Small intestine (tissue), 7 donors: ENCODE results near the gene MB. TPM values are rescaled to one million over a fixed set of nuclear protein-coding genes. Genes with fewer than 3 reads are reported as not detected.

Source experiments
- DNase-seq, 2 donors: peaks; one replicate each; pipeline versions ENCODE4 v3.0.0 to v3.0.0-alpha.2; 2013
- FAIRE-seq: peaks from 2 replicates; lab custom pipeline; 2012; peaks lifted over from hg19 to GRCh38; lab: Jason Lieb, UNC
- H3K27ac ChIP-seq, 3 donors: one replicate each; pipeline ENCODE4 v1.5.1; 2013; ENCODE audit warnings: low read length in 2 of 3, mild to moderate bottlenecking in 2 of 3, control low read depth in 1 of 3, inconsistent platforms in 1 of 3, low read depth in 1 of 3, moderate library complexity in 1 of 3
- H3K27me3 ChIP-seq, 3 donors: one replicate each; pipeline ENCODE4 v1.6.1; 2013; ENCODE audit warnings: low read length in 3 of 3, inconsistent platforms in 1 of 3; ENCODE audit not compliant: control insufficient read depth in 3 of 3, insufficient read depth in 3 of 3
- H3K36me3 ChIP-seq, 3 donors: one replicate each; pipeline ENCODE4 v1.6.1; 2013; ENCODE audit warnings: low read length in 3 of 3, inconsistent platforms in 1 of 3, low read depth in 1 of 3, mild to moderate bottlenecking in 1 of 3, moderate library complexity in 1 of 3; ENCODE audit not compliant: control insufficient read depth in 3 of 3, insufficient read depth in 2 of 3
- H3K4me1 ChIP-seq, 3 donors: one replicate each; pipeline ENCODE4 v1.6.1; 2013; ENCODE audit warnings: low read length in 2 of 3, inconsistent platforms in 1 of 3, low read depth in 1 of 3, mild to moderate bottlenecking in 1 of 3, moderate library complexity in 1 of 3; ENCODE audit not compliant: control insufficient read depth in 3 of 3, insufficient read depth in 2 of 3
- H3K4me3 ChIP-seq, 3 donors: one replicate each; pipeline ENCODE4 v1.5.1; 2013; ENCODE audit warnings: low read length in 3 of 3, control low read depth in 1 of 3, inconsistent platforms in 1 of 3, low read depth in 1 of 3, mild to moderate bottlenecking in 1 of 3, moderate library complexity in 1 of 3
- H3K9me3 ChIP-seq, 2 donors: one replicate each; pipeline ENCODE4 v1.6.1; 2013; ENCODE audit warnings: low read depth in 1 of 2, low read length in 1 of 2; ENCODE audit not compliant: control insufficient read depth in 2 of 2, insufficient read depth in 1 of 2
- WGBS, 3 donors: extraction: QIAGEN DNeasy Blood & Tissue Kit; methylation state at CpG; one replicate each; pipeline ENCODE4 v1.1.7; 2013; 5-methylcytosine and 5-hydroxymethylcytosine counted together
- polyA plus RNA-seq, 4 donors: library from polyadenylated mRNA; stranded (reverse) in 3 of 4; unstranded in 1 of 4; fragments of 200-250 nt in 3 of 4; fragments of 120-200 nt in 1 of 4; gene quantifications; one replicate each; pipeline versions ENCODE4 v1.2.1 to v1.2.3, GENCODE V29; 2013
- donor health status: healthy with polysubstance abuse.
- donor health status: control.
- donor health status: control.
- donor health status: Bipolar disorder and iron deficiency.
- donor health status: healthy.

Gene MB
- polyA plus RNA-seq, 4 donors, result 1.9 to 106 (median 45.4) TPM

DNA sequence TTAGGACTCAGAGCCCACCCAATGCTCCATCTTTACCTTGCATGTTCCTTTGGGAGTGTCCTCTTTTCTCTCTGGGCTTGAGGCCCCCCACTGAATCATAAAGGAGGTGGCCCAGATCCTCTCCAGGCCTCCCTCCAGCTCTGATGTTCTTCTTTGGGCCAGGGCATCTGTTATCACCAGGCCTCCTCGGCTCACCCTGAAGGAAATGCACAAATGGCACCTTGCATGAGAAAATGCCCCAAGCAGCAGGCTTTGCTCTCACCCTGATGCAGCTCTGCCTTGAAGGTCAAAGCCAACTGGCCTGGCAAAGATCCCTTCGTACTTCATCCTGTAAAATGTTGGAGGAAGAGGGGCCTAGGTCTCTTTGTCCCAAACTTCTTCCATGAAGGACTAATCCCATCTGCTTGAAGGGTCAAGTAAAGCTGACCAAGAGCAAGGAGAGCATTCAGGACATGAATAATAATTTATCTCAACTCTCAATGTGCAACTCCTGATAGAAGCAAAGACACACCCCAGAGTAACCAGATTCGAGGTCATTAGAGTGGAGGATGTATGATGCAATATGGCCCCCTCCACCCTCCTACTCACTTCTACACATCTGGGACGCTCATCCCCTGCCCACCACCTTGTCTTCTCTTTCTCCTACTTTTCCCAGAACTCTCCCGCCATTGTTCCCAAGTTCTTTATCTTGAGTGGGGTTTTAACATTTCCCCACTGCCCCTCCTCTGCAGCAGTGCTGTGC lies 40.6 kb upstream of the MB start:
- Histone ChIP-seq H3K36me3 (peaks cover 14 to 36% (median 23%) of the 10 kb centered on the region in 3 donors), H3K4me1 (peaks cover 11 to 23% (median 19%) of the 10 kb centered on the region in 3 donors), H3K9me3 (peaks cover 0 to 3% of the 10 kb centered on the region in 2 donors), H3K27me3 (no peaks in the 10 kb centered on the region), H3K4me3 (no peak overlapping the region), H3K27ac (peak overlapping the region in 1 of 3 donors; percentile 21)
- DNase-seq, result no peak
- WGBS, 3 donors, result 62 to 76% (median 72%) methylated on average over 5 of the region's 5 CpGs
- FAIRE-seq, result no peak

DNA sequence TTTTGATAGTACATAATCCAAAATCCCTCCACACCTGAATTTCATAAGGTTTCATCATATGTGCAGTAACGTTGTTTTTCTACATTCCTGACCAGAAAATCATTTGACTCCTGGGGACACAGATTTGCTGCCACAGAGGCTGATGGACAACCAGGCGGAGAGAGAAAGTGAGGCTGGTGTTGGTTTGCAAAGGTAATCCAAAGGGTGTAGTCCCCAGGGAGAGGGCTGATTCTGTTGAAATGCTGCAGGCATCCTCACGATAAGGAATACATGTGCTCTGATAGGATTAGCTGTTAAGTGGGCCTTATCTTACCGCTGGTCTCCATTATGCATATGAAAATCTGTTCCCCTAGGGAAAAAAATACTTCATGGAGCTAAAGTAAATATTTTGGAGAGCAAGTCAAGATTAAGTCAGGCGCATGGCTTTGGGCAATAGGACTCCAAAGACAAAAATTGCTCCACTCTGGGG lies 39.2 kb upstream of the MB start:
- H3K9me3 ChIP-seq, result peaks cover 0 to 3% of the 10 kb centered on the region in 2 donors
- peaks cover 7 to 14% (median 9%) of the 10 kb centered on the region in 3 donors for H3K4me1 ChIP-seq
- 82 to 89% (median 85%) methylated on average over 5 of the region's 5 CpGs for WGBS, 3 donors
- DNase-seq (no peak), FAIRE-seq (no peak)
- no peak overlapping the region for H3K4me3 ChIP-seq
- no peaks in the 10 kb centered on the region for H3K27me3 ChIP-seq
- H3K36me3 ChIP-seq, result peaks cover 14 to 36% (median 23%) of the 10 kb centered on the region in 3 donors
- no peak overlapping the region for H3K27ac ChIP-seq

DNA sequence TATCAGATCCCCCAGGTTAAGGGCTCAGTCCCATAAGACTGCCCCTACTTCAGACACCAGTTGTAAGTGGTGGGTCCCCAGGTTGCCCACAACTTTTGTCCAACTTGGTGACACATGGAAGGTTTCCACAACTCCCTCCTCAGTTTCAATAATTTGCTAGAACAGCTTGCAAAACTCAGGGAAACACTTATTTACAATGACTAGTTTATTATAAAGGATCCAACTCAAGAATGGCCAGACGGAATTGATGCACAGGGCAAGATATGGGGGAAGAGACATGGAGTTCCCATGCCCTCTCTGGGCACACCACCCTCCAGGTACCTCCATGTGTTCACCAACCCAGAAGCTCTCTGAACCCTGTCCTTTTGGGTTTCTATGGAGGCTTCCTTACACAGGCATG lies 36.7 kb upstream of the MB start:
- FAIRE-seq, result no peak
- no peak for DNase-seq
- no peak overlapping the region for H3K27ac ChIP-seq
- no peak overlapping the region for H3K4me3 ChIP-seq
- H3K4me1 ChIP-seq, result peaks cover 6 to 14% (median 9%) of the 10 kb centered on the region in 3 donors
- 80 to 87% (median 82%) methylated on average over 1 of the region's 1 CpG for WGBS, 3 donors
- H3K36me3 ChIP-seq, result peaks cover 11 to 27% (median 18%) of the 10 kb centered on the region in 3 donors
- H3K9me3 ChIP-seq, result peaks cover 0 to 3% of the 10 kb centered on the region in 2 donors
- no peaks in the 10 kb centered on the region for H3K27me3 ChIP-seq

DNA sequence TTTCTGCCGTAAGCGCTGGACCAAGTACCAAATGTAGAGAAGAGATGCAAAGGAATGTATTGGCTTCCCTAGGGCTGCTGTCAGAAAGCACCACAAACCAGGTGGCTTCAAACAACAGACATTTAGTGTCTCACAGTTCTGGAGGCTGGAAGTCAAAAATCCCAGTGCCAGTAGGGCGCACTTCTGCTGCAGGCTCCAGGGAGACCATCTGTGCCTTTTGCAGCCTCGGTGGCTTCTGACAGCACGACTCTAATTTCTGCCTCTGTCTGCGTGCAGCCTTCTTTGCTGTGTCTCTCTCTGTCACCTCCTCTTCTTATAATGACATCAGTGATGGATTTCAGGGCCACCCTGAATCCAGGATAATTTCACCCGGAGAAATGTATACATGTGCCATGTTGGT lies 34.0 kb upstream of the MB start:
- WGBS, 3 donors, result 91 to 100% (median 97%) methylated on average over 7 of the region's 7 CpGs
- Histone ChIP-seq H3K27me3 (no peaks in the 10 kb centered on the region), H3K4me3 (no peak overlapping the region), H3K4me1 (peaks cover 1 to 22% (median 15%) of the 10 kb centered on the region in 3 donors), H3K9me3 (peaks cover 0 to 3% of the 10 kb centered on the region in 2 donors), H3K36me3 (peaks cover 0 to 6% (median 5%) of the 10 kb centered on the region in 3 donors), H3K27ac (no peak overlapping the region)
- no peak for FAIRE-seq
- no peak for DNase-seq

DNA sequence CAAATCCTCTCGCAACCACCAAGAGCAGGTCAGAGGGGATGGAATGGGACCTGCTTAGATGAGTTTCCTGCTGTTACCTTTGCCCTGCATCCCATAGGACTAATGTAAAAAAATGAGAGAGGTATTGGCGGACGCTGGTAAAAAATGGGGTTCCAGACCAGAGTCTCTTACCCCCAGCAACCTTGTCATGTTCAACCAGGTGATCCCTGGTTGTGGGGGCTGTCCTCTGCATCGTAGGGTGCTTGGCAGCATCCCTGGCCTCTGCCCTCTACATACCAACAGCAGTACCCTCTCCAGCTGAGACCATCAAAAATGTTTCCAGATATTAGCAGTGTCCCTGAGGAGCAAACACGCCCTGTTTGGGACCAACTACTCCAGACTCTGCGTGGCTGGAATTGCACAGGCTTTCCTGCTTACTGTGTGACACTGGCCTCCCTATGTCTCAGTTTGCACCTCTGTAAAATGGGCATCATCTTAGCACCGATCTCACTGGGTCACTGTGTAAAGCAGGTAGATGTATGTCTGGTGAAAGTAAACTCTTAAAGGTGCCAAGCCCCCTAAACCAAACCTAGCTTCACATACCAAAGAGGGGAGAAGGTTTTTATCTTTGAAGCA lies 32.6 kb upstream of the MB start:
- WGBS, 3 donors, result 13 to 52% (median 32%) methylated on average over 7 of the region's 7 CpGs

DNA sequence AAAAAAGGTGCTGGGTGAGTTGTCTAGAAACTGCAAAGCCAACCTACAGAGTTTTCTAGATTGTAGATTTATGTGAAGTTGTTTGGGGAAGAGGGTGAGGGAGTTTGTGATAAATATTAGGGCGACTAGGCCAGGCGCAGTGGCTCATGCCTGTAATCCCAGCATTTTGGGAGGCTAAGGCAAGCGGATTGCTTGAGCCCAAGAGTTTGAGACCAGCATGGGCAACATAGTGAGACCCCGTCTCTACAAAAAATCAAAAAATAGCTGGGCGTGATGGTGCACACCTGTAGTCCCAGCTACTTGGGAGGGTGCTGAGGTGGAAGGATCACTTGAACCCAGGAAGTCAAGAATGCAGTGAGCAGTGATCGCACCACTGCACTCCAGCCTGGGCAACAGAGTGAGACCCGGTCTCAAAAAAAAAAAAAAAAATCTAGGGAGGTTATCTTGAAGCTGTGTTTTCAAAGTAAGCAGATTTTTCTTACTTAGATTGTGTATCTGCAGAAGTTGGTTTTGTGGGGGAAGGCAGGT lies 32.0 kb upstream of the MB start:
- 4 to 27% (median 5%) methylated on average over 7 of the region's 7 CpGs for WGBS, 3 donors
- no peak for FAIRE-seq
- Histone ChIP-seq H3K36me3 (peaks cover 0 to 6% (median 5%) of the 10 kb centered on the region in 3 donors), H3K9me3 (peaks cover 0 to 3% of the 10 kb centered on the region in 2 donors), H3K4me3 (peak overlapping the region; percentile 65 to 86 (median 85)), H3K27ac (peak overlapping the region; percentile 95 to 100 (median 99)), H3K27me3 (no peaks in the 10 kb centered on the region), H3K4me1 (peaks cover 0 to 19% (median 15%) of the 10 kb centered on the region in 3 donors)
- peak in 1 of 2 donors; percentile 48 for DNase-seq

More for the DNA sequence above, 32.6 kb upstream of the MB start:
- peak in 1 of 2 donors; percentile 40 for DNase-seq
- Histone ChIP-seq H3K36me3 (peaks cover 0 to 6% (median 5%) of the 10 kb centered on the region in 3 donors), H3K27me3 (no peaks in the 10 kb centered on the region), H3K4me3 (peak overlapping the region; percentile 52 to 86 (median 65)), H3K4me1 (peaks cover 1 to 19% (median 15%) of the 10 kb centered on the region in 3 donors), H3K27ac (peak overlapping the region; percentile 26 to 99 (median 95)), H3K9me3 (peaks cover 0 to 3% of the 10 kb centered on the region in 2 donors)
- no peak for FAIRE-seq

DNA sequence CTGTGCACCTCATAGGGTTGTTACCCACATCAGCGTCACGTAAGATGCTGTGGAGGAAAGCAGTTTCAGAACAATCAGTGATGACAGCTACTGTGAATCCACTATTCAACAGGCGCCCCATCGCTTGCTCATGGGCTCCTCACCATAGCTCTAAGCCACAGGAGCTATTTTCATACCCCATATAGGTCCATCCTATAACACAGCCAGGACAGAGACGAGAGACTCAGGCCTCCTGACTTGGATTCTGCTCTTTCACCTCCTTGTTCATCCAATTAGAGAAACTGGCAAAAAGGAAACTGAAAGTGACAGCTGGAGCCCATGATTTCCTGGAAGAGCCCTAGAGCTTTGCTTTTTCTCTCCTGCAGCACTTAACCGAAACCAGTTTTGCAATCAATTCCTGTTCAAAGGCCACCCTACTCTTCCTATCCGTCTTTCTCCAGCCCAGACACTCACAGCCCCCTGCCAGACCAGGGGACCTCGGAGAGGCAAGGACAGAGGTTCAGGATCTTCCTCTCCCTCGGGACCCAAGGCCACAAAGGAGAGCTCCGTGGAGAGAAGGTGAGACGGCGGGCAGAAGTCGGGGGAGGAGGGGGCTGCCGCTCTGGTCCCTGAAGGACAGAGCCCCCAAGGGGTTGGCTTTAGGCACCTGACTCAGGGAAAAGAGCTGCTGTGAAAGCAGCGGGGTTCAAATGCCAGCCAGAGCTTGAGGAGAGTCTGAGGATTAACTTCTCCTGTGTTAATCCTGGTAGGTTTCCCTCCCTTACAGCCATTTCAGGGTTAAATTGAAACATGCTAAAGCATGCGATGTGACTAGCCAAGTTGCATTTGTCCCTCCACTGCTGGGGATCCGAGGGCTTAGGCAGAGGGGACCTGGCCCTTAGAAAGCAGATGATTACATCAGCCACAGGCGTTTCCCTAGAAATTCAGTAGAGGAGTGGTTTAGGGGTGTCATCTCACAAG lies 31.2 kb upstream of the MB start, which contains the start of gene APOL6:
TSS of gene APOL6 (plus strand) at position 381 of the 960 bp plus-strand sequence. CDS start 7,980 bp downstream, outside the sequence.
- peak; percentile 94 to 98 for DNase-seq
- peak within 1 kb of the TSS; percentile 65 to 86 (median 85) for H3K4me3 ChIP-seq
- peak within 1 kb of the TSS; percentile 95 to 100 (median 99) for H3K27ac ChIP-seq
- H3K36me3 ChIP-seq, result peaks cover 0 to 5% (median 3%) of the 10 kb centered on the region in 3 donors
- peaks cover 0 to 3% of the 10 kb centered on the region in 2 donors for H3K9me3 ChIP-seq
- H3K27me3 ChIP-seq, result no peaks in the 10 kb centered on the region
- 1 to 5% (median 4%) methylated on average over 18 of the region's 18 CpGs for WGBS, 3 donors
- H3K4me1 ChIP-seq, result peaks cover 0 to 15% (median 14%) of the 10 kb centered on the region in 3 donors
- FAIRE-seq, result no peak
